ENCODE results near the gene MCCD1. TPM values are rescaled to one million over a fixed set of nuclear protein-coding genes. Genes with fewer than 3 reads are reported as not detected.
A peak's percentile ranks its signal among the peaks of the same experiment; 100 is the strongest.

Gene MCCD1
- total and polyA plus RNA-seq, 2 of the 13 experiments (the other 11 are each of a cell fraction or from before 2014, with no cell fraction given), result 0.15 TPM; not detected in 1

- TF ChIP-seq CSRNP1 (CRISPR knock-in tag; IDR thresholded peaks at IDR 0.05) (0 out of 2 replicates have a peak, but pooled peaks have one; percentile 31), ZNF615 (CRISPR knock-in tag; IDR thresholded peaks at IDR 0.05; ENCODE audit: borderline replicate concordance) (no peak), SRSF1 (optimal IDR thresholded peaks at IDR 0.05; ENCODE audit: low read depth, low read length) (peak; percentile 39), ZBTB34 (CRISPR knock-in tag; IDR thresholded peaks at IDR 0.05) (no peak), MIXL1 (CRISPR knock-in tag; IDR thresholded peaks at IDR 0.05) (no peak), TRIM22 (IDR thresholded peaks at IDR 0.05) (no peak), ZNF20 (CRISPR knock-in tag; IDR thresholded peaks at IDR 0.05) (no peak), SMAD1 (CRISPR knock-in tag; IDR thresholded peaks at IDR 0.05; ENCODE audit: borderline replicate concordance, low read depth) (peak; percentile 19; the same call in 1 of the 2 replicates), ZNF639 (CRISPR knock-in tag; conservative IDR thresholded peaks at IDR 0.05) (no peak), KMT2B (CRISPR knock-in tag; IDR thresholded peaks at IDR 0.05) (no peak), ZSCAN12 (CRISPR knock-in tag; IDR thresholded peaks at IDR 0.05) (no peak), MAFF (IDR thresholded peaks at IDR 0.05; ENCODE audit: low read depth, low read length) (no peak), ZNF530 (CRISPR knock-in tag; IDR thresholded peaks at IDR 0.05; ENCODE audit: low read depth) (no peak), ATF4 (CRISPR knock-in tag; IDR thresholded peaks at IDR 0.05) (no peak), DNMT1 (CRISPR knock-in tag; IDR thresholded peaks at IDR 0.05) (no peak), NRL (CRISPR knock-in tag; IDR thresholded peaks at IDR 0.05; ENCODE audit: borderline replicate concordance) (peak; percentile 84; the same call in 1 of the 2 replicates), HCFC1 (IDR thresholded peaks at IDR 0.05; ENCODE audit: low read depth, low read length) (no peak), SALL2 (CRISPR knock-in tag; IDR thresholded peaks at IDR 0.05) (0 out of 2 replicates have a peak, but pooled peaks have one; percentile 54), ZNF547 (CRISPR knock-in tag; IDR thresholded peaks at IDR 0.05) (peak; percentile 25; the same call in 1 of the 2 replicates), SP4 (CRISPR knock-in tag; IDR thresholded peaks at IDR 0.05) (peak; percentile 57; the same call in 1 of the 2 replicates)
Observed at GRCh38 chr6:31497531-31498476, 31.0 kb upstream of the MCCD1 start, which contains the start of gene MICB (continued).

Measured in HepG2 (cell line).